ENCODE data around the gene SLC7A7. TPM values are rescaled to one million over a fixed set of nuclear protein-coding genes. Genes with fewer than 3 reads are reported as not detected.
A peak's percentile ranks its signal among the peaks of the same experiment; 100 is the strongest.

The SLC7A7 gene
- total and polyA plus RNA-seq, 9 of the 15 experiments (the other 6 are each of a cell fraction or from before 2014, with no cell fraction given): 0.07 to 0.68 (median 0.41) TPM

DNA sequence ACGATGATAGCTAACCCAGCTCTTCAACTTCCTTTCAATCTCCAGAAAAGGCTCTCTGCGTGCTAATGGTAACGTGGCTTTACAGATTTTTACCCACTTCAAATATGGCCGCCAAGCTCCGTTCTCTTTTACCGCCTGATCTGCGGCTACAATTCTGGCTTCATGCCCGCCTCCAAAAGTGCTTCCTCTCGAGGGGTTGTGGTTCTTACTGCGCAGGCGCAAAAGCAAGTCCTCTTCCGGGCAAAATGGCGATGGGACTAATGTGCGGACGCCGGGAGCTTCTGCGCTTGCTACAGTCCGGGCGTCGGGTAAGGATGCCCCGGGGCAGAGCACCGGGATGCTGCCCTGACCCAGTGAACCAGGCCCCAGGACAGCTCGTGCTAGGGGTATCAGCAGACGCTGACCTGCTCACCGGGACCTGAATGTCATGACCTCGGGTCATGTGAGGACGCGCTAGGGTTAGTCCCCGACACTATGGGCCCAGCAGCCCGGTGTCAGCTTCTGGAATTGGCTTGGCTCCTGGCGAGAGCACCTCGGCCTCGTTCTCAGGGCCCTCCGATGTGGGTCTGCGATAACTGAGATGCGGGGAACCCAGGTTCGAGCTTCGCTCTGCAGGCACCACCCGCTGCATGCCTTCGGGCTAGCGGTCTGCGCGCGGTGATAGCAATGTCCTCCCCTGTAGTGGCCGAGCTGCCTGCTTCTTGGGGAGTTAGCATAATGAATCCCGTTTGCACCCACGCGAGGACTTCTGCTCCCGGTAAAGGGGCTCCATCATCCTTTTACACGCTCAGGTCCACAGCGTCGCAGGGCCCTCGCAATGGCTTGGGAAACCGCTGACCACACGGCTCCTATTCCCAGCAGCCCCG is 48.5 kb downstream of the SLC7A7 start, which contains the start of gene OXA1L (continued):
- TF ChIP-seq, protein P1, sequence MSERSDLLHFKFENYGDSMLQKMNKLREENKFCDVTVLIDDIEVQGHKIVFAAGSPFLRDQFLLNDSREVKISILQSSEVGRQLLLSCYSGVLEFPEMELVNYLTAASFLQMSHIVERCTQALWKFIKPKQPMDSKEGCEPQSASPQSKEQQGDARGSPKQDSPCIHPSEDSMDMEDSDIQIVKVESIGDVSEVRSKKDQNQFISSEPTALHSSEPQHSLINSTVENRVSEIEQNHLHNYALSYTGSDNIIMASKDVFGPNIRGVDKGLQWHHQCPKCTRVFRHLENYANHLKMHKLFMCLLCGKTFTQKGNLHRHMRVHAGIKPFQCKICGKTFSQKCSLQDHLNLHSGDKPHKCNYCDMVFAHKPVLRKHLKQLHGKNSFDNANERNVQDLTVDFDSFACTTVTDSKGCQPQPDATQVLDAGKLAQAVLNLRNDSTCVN (CRISPR knock-in tag; IDR thresholded peaks at IDR 0.05): no peak
- peak; percentile 38; the same call in 1 of the 2 replicates for TF ChIP-seq RB1 (IDR thresholded peaks at IDR 0.05; ENCODE audit: low read depth)
- no peak for TF ChIP-seq YBX1 (IDR thresholded peaks at IDR 0.05)
- TF ChIP-seq NFIC (IDR thresholded peaks at IDR 0.05): peak; percentile 96
- TF ChIP-seq ETV1 (tag; conservative IDR thresholded peaks at IDR 0.05; ENCODE audit: low read depth): peak; percentile 31; the same call in 1 of the 2 replicates
- TF ChIP-seq KDM4B (IDR thresholded peaks at IDR 0.05; ENCODE audit: borderline replicate concordance in 2 of 2, low read depth in 1 of 2): no peak
- TF ChIP-seq ZSCAN32 (CRISPR knock-in tag; IDR thresholded peaks at IDR 0.05): 0 out of 2 replicates have a peak, but pooled peaks have one; percentile 24
- TF ChIP-seq PHB2 (IDR thresholded peaks at IDR 0.05; ENCODE audit: low read depth): no peak
- no peak for TF ChIP-seq STAT5A (IDR thresholded peaks at IDR 0.05; ENCODE audit: borderline replicate concordance, low read length)
- TF ChIP-seq RBM39 (optimal IDR thresholded peaks at IDR 0.05; ENCODE audit: low read depth, low read length): no peak
- TF ChIP-seq RBM25 (IDR thresholded peaks at IDR 0.05; ENCODE audit: low read depth, low read length, severe bottlenecking): no peak
- TF ChIP-seq SNRNP70 (optimal IDR thresholded peaks at IDR 0.05; ENCODE audit: low read depth, low read length): no peak
- peak; percentile 92 for TF ChIP-seq GABPA (tag; conservative IDR thresholded peaks at IDR 0.05; ENCODE audit: low read depth)
- TF ChIP-seq CBX5 (IDR thresholded peaks at IDR 0.05; ENCODE audit: borderline replicate concordance, low read depth): no peak
- no peak for TF ChIP-seq HIVEP1 (CRISPR knock-in tag; IDR thresholded peaks at IDR 0.05)
- TF ChIP-seq, protein P2, sequence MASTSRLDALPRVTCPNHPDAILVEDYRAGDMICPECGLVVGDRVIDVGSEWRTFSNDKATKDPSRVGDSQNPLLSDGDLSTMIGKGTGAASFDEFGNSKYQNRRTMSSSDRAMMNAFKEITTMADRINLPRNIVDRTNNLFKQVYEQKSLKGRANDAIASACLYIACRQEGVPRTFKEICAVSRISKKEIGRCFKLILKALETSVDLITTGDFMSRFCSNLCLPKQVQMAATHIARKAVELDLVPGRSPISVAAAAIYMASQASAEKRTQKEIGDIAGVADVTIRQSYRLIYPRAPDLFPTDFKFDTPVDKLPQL (IDR thresholded peaks at IDR 0.05; ENCODE audit: extremely low read depth, insufficient read length): no peak
- TF ChIP-seq CEBPB (tag; IDR thresholded peaks at IDR 0.05): no peak
- TF ChIP-seq, protein P3, sequence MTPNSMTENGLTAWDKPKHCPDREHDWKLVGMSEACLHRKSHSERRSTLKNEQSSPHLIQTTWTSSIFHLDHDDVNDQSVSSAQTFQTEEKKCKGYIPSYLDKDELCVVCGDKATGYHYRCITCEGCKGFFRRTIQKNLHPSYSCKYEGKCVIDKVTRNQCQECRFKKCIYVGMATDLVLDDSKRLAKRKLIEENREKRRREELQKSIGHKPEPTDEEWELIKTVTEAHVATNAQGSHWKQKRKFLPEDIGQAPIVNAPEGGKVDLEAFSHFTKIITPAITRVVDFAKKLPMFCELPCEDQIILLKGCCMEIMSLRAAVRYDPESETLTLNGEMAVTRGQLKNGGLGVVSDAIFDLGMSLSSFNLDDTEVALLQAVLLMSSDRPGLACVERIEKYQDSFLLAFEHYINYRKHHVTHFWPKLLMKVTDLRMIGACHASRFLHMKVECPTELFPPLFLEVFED (CRISPR knock-in tag; conservative IDR thresholded peaks at IDR 0.05): no peak
- TF ChIP-seq ZNF507 (tag; conservative IDR thresholded peaks at IDR 0.05): no peak
- TF ChIP-seq PCBP2 (IDR thresholded peaks at IDR 0.05; ENCODE audit: low read depth, low read length, poor library complexity, severe bottlenecking): no peak
- TF ChIP-seq FOXA3 (CRISPR knock-in tag; conservative IDR thresholded peaks at IDR 0.05 in 1 of 2, IDR thresholded peaks at IDR 0.05 in 1 of 2): no peak
- no peak for TF ChIP-seq ILK (tag; IDR thresholded peaks at IDR 0.05; ENCODE audit: borderline replicate concordance, low read depth)
- 0 out of 2 replicates have a peak, but pooled peaks have one; percentile 22 for TF ChIP-seq BCOR (IDR thresholded peaks at IDR 0.05)
- no peak for TF ChIP-seq ZNF57 (CRISPR knock-in tag; IDR thresholded peaks at IDR 0.05)
- no peak for TF ChIP-seq KDM2B (CRISPR knock-in tag; IDR thresholded peaks at IDR 0.05)
- no peak for TF ChIP-seq HNRNPH1 (optimal IDR thresholded peaks at IDR 0.05; ENCODE audit: low read depth, low read length)
- no peak for TF ChIP-seq ARID1B (IDR thresholded peaks at IDR 0.05)
